Measurements from ENCODE around the gene PEAR1.

DNA sequence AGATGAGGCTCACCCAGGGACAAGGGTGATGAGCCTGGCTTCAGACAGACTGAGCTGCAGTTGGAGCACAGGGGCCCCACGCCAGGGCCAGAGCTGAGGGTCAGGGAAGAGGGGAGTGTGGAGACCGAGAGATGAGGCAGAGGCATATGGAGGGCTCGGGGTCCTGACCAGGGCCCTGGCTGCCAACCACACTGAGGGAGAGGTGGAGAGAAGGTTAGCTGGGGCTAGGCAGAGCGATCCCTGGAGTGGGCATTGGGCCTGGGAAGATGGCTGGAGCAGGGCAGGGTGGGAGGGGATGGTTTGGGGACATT lies 8.0 kb downstream of the PEAR1 start:
- TF ChIP-seq, protein P1, sequence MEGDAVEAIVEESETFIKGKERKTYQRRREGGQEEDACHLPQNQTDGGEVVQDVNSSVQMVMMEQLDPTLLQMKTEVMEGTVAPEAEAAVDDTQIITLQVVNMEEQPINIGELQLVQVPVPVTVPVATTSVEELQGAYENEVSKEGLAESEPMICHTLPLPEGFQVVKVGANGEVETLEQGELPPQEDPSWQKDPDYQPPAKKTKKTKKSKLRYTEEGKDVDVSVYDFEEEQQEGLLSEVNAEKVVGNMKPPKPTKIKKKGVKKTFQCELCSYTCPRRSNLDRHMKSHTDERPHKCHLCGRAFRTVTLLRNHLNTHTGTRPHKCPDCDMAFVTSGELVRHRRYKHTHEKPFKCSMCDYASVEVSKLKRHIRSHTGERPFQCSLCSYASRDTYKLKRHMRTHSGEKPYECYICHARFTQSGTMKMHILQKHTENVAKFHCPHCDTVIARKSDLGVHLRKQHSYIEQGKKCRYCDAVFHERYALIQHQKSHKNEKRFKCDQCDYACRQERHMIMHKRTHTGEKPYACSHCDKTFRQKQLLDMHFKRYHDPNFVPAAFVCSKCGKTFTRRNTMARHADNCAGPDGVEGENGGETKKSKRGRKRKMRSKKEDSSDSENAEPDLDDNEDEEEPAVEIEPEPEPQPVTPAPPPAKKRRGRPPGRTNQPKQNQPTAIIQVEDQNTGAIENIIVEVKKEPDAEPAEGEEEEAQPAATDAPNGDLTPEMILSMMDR (conservative IDR thresholded peaks at IDR 0.05; ENCODE audit: low read depth, low read length) = no peak
- TF ChIP-seq EZH2 (IDR thresholded peaks at IDR 0.05; ENCODE audit: low read length, unreplicated experiment) (no peak), EZH2phosphoT487 (IDR thresholded peaks at IDR 0.05; ENCODE audit: borderline replicate concordance, low read length) (no peak)
